Loucy (cell line): ENCODE results near the gene AGBL4.

Source experiments
- H2AFZ ChIP-seq: fragments of 200-600 bp; sonication (generic); 2 replicates; pipeline ENCODE4 v1.6.0; 2016; ENCODE audit warnings: antibody characterized with exemption, mild to moderate bottlenecking, low read length, moderate library complexity
- H3F3A ChIP-seq: fragments of 200-600 bp; 2 replicates; pipeline ENCODE4 v1.6.0; 2016; ENCODE audit warnings: antibody characterized with exemption, low read depth, mild to moderate bottlenecking
- H3K27me3 ChIP-seq: fragments of 200-600 bp; sonication (generic); 2 replicates; pipeline ENCODE4 v1.6.1; 2014; ENCODE audit warnings: low read length, mild to moderate bottlenecking; ENCODE audit not compliant: insufficient read depth, poor library complexity, severe bottlenecking
- H3K36me3 ChIP-seq: fragments of 200-600 bp; sonication (generic); 2 replicates; pipeline ENCODE4 v1.6.1; 2016; ENCODE audit warnings: low read length; ENCODE audit not compliant: insufficient read depth
- H3K4me1 ChIP-seq: fragments of 200-600 bp; sonication (generic); 2 replicates; pipeline ENCODE4 v1.5.1; 2014; ENCODE audit warnings: low read length, mild to moderate bottlenecking; ENCODE audit not compliant: insufficient read depth, poor library complexity, severe bottlenecking
- H3K4me2 ChIP-seq: fragments of 200-600 bp; sonication (generic); 2 replicates; pipeline ENCODE4 v1.6.0; 2014; ENCODE audit warnings: antibody characterized with exemption, low read length, low read depth, mild to moderate bottlenecking; ENCODE audit not compliant: poor library complexity, severe bottlenecking
- H3K4me3 ChIP-seq: fragments of 200-600 bp; sonication (generic); 2 replicates; pipeline ENCODE4 v1.5.1; 2014; ENCODE audit warnings: low read length, mild to moderate bottlenecking, mixed read lengths; ENCODE audit not compliant: poor library complexity, severe bottlenecking
- H3K79me2 ChIP-seq: fragments of 200-600 bp; sonication (generic); 2 replicates; pipeline ENCODE4 v1.6.1; 2014; ENCODE audit warnings: low read length; ENCODE audit not compliant: insufficient read depth
- H3K9ac ChIP-seq: fragments of 200-600 bp; sonication (generic); 2 replicates; pipeline ENCODE4 v1.6.0; 2014; ENCODE audit warnings: mild to moderate bottlenecking, low read depth, low read length, moderate library complexity; ENCODE audit not compliant: poor library complexity, severe bottlenecking
- H3K9me2 ChIP-seq: fragments of 200-600 bp; sonication (generic); replicated peaks from 2 replicates; pipeline ENCODE4 v1.6.1; 2016; ENCODE audit warnings: low read depth, low read length, mixed read lengths
- H3K9me3 ChIP-seq: fragments of 200-600 bp; sonication (generic); 2 replicates; pipeline ENCODE4 v1.6.1; 2014; ENCODE audit warnings: mild to moderate bottlenecking, antibody characterized with exemption, low read length, low read depth; ENCODE audit not compliant: insufficient read depth
- H4K20me1 ChIP-seq: fragments of 200-600 bp; sonication (generic); 2 replicates; pipeline ENCODE4 v1.6.0; 2014; ENCODE audit warnings: antibody characterized with exemption, low read length, mild to moderate bottlenecking; ENCODE audit not compliant: insufficient read depth, poor library complexity, severe bottlenecking
- CTCF ChIP-seq: fragments of 200-600 bp; sonication (generic); conservative IDR thresholded peaks from 2 replicates; pipeline ENCODE4 v1.5.1; 2014; ENCODE audit warnings: mild to moderate bottlenecking, antibody characterized with exemption, low read length
- EZH2phosphoT487 ChIP-seq: fragments of 200-600 bp; IDR thresholded peaks from 2 replicates; pipeline ENCODE4 v1.6.1; 2018; ENCODE audit warnings: antibody characterized with exemption, mild to moderate bottlenecking, moderate library complexity, borderline replicate concordance

AGBL4 gene

GRCh38 chr1:48492392-48492791, 1531.4 kb downstream of the AGBL4 start:
- Histone ChIP-seq H3K9me2 (no peaks in the 10 kb centered on the region), H3K4me1 (no peaks in the 10 kb centered on the region), H3K36me3 (no peaks in the 10 kb centered on the region), H3K79me2 (no peaks in the 10 kb centered on the region), H3F3A (no peaks in the 10 kb centered on the region), H3K4me2 (no peak overlapping the region), H3K9ac (no peak overlapping the region), H2AFZ (no peak overlapping the region), H4K20me1 (no peaks in the 10 kb centered on the region), H3K9me3 (no peaks in the 10 kb centered on the region), H3K27me3 (no peaks in the 10 kb centered on the region), H3K4me3 (no peak overlapping the region)
- TF ChIP-seq CTCF (no peak), EZH2phosphoT487 (no peak)

- Histone ChIP-seq H2AFZ (no peak overlapping the region), H3K27me3 (no peaks in the 10 kb centered on the region), H3K9me2 (no peaks in the 10 kb centered on the region), H3K4me1 (no peaks in the 10 kb centered on the region), H4K20me1 (no peaks in the 10 kb centered on the region), H3K4me2 (no peak overlapping the region), H3K9ac (no peak overlapping the region), H3K36me3 (no peaks in the 10 kb centered on the region), H3F3A (no peaks in the 10 kb centered on the region), H3K79me2 (no peaks in the 10 kb centered on the region), H3K4me3 (no peak overlapping the region), H3K9me3 (no peaks in the 10 kb centered on the region)
- no peak for TF ChIP-seq EZH2phosphoT487
- no peak for TF ChIP-seq CTCF
Observed at GRCh38 chr1:48488721-48489120, 1535.0 kb downstream of the AGBL4 start.
